HG03460 (cell line): ENCODE measurements around the gene ADAMTS2.

ENCODE experiments used
- ATAC-seq: cut with Tn5 transposase; IDR thresholded peaks from one replicate; pipeline ENCODE4 v1.9.1; 2021; ENCODE audit not compliant: unreplicated experiment

Gene ADAMTS2

DNA sequence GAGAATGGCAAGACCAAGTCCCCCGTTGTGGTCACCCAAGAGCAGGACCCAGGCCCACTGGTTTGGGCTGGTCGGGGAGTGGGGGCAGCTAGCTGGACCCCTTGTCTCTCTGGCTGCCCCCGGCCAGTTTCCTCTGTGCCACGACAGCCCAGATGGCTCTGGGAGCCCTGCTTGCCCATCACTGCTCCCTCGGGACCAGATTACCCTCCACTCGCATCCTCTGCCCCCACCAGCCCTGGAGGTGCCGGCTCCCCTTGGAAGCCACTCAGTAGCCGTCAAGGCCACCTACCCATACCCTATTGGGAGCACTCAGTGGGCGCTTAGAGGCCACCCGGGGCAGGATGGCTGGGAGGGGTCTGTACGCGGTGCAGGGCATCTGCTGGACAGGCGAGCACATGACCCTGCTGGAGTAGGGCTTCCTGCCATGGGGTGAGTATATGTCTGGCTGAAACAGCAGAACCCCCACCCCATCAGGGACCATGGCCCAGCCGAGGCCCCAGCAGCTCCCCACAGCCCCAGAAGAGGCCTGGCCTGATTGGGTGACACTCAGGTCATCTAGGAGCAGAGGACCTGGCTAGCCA lies 215.1 kb downstream of the ADAMTS2 start:
- no peak for ATAC-seq

DNA sequence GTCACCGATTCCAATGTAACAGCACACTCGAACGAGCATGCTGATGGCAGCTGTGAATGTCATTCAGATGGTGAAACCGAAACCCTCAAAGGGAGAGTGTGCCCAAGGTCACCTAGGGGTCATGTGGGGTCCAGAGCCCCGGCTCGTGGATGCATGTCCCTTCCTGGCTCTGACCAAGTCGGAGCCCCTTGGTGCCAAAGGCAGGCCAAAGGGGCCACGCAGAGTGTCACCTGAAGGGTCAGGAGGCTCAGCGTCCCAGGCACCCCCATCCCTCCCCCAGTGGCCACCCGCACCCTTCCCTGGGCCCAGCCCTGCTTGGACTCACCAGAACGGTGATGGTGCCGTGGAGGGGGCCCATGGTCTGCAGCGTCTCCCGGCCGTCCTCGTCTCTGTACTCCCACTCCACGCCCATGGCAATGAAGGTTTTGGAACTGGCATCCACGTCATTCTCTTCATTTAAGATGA lies 215.6 kb downstream of the ADAMTS2 start:
- ATAC-seq: no peak

GRCh38 chr5:179128976-179129375 lies 216.3 kb downstream of the ADAMTS2 start:
- ATAC-seq: no peak

DNA sequence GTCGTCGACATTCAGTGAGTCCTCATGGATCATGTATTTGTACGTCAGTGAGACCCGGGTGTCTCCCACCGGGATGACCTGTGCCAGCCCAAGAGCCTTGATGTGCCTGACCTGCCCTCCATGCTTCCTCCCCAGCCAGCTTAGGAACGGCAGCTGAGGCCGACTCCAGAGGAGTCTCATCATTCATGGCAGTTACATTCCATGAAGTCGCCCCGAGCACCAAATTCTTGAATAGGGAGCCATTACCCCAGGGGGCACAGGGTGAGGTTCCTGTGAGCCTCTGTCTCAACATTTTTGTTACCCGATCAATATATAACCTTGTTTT lies 217.3 kb downstream of the ADAMTS2 start:
- no peak for ATAC-seq

GRCh38 chr5:179127136-179128040 lies 217.9 kb downstream of the ADAMTS2 start:
- no peak for ATAC-seq

DNA sequence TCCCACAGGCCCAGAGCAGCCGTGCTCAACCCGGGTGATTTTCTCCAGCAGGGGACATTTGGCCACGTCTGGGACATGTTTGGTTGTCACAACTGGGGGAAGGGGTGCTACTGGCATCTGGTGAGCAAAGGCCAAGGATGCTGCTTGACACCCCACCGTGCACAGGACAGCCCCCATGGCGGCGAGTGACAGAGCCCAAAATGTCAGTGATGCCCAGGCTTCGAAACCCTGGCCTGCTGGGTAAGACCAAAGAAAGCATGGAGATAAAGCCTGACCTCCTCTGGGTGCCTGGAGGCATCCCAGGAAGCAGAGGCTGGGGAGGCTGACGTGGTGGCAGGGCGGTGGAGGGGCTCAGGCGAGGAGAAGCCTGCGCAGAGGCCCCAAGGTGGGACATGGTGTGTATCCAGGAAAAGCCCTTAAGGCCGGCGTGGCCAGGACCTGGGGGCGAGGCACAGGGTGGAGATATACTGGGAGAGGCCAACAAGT lies 218.7 kb downstream of the ADAMTS2 start:
- no peak for ATAC-seq

DNA sequence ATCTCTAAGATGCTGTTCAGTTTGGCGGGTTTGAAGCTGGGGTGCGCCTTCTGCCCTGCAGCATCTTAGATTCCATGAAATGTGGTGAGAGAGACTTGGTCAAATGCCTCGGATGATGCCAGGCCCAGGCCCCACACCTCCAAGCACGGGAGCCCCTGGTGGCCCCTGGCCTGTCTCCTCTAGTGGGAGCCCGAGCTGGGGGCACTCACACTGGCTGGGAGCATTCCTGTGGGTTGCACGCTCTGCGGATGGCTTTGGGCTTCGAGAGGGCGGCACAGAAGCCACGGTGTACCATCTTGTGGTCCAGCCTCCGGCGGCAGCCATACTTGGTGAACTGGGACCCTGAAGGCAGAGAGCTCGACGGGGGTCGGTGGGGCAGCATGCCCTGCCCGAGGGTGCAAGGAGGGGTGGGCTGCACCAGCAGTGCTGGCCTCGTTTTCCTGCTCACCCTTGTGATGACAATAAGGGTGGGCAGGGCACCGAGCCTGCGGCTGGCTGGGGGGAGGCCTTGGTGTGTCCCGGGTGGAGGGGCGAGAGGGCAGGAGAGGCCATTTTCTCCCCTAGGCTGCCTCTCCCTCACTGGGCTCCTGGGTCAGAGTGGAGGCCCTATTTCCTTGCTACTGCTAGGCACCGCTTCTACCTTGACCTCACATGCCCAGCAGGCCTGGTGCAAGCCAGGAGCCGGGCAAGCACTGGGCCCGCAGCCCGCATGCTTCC lies 219.3 kb downstream of the ADAMTS2 start:
- no peak for ATAC-seq

GRCh38 chr5:179124853-179125788 lies 220.1 kb downstream of the ADAMTS2 start:
- ATAC-seq: no peak

DNA sequence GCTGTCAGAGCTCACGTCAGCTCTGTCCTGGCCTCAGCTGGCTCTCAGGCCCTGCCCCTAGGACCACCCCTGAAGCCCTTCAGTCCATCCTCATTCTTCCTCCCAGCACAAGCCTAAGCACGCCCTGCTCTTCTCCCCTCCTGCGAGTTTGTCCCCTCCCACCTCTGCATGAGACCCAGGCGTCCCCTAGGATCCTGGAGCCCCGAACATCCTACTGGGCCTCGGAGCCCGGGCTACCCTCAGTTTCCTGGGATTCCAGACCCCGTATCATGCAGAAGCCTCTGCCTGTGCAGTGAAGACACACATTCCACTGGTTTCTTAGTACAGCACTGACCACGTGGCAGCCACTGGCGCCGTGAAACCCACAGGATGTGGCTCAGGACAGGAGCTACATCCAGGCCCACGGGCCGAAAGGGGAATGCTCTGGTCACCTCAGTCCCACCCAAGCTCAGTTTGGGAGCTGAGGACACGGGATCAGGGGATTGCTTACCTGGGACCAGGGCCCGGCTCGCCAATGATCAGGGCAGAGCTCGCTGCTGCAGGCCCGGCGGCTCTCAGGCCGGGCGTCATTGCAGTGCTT lies 220.9 kb downstream of the ADAMTS2 start:
- ATAC-seq: no peak

DNA sequence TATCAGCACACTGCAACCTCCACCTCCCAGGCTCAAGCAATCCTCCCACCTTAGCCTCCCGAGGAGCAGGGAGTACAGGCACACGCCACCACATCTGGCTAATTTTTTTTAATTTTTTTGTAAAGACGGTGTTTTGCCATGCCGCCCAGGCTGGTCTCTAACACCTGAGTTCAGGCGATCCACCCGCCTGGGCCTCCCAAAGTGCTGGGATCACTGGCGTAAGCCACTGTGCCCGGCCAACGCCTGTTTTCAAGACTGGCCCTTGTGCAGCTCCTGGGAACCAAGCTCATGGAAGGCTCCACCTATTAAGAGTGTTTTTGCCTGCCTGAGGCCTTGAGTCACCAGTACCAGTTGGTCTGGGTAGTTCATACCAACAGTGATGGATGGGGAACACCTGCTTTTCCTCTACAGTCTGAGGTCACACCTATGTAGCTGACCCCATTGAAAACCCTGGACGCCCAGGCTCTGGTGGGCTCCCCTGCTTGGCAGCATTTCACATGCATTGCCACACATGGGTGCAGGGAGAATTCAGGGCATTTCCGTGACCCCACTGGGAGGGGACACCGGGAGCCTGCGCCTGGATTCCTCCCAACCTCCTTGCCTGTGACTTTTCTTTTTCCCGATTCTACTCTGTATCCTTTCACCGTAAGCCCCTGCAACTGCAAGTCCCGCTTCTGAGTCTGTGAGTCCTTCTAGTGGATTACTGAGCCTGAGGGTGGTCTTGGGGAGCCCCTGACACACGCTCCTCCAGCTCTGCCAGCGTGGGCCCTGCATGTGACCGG lies 221.6 kb downstream of the ADAMTS2 start:
- no peak for ATAC-seq

DNA sequence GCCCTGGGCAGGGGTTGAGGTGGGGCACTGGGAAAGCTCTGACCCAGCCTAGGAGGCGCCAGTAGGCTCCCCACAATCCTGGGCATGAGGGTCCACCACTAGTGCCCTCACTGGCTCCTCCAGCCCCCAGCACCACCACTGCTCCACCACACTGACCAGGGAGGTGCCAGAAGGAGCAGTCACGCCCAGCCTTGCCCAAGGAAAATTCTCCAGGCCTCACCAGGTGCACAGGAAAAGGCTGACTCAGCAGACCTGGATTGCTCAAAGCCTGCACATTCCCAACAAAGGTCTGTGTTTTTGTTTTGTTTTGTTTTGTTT lies 222.2 kb downstream of the ADAMTS2 start:
- ATAC-seq: no peak

DNA sequence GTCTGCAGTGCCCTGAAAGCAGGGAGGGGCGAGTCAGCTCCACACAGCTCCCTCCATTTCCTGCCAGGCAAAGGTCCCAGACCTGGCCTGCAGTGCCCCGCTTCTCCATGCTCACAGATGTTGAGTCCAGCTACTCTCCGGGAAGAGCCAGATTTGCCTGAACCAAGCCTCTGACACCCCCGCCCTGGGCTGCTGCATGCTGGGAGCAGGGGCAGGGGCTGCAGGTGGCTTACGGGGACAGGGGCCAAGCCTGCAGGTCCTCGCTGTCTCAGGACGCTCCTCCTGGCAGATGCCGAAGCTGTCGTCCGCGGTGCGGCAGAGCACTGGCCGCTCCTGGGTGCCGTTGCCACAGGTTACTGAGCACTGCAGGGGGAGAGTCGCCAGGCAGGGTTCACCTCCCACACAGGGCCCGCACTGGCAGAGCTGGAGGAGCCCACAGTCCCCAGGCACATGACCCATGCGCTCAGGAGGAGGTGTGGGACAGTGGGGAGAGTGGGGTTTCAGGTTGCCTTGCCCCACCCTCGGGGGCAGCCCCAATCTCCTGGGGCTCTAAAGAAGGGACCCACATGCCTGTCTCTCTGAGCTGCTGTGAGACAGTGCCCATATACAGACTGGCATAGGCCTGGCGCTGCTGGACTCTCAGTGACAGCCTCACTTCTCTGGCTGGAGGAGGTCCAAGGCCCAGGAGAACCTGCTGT lies 222.7 kb downstream of the ADAMTS2 start:
- no peak for ATAC-seq

DNA sequence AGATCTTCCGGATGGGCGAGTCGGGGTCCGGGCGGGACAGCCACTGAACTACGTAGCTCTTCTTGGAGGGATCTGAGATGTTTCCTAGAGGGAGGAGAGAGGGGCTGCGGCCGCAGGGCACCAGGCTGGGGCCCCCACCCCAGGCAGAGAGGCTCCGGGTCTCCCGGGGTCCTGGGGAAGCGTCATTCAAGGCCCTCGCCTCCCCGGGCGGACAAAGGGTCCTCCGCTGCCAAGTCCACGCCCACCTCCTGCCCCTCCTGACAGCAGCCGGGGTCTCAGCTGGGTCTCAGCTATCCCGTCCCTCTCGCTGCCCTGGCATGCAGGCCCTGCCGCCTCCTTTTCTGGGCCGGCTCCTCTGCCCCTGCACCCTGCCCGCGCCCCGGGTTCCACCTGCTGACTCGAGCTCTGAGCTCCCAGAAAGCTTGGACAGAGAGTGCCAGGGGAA lies 223.6 kb downstream of the ADAMTS2 start:
- ATAC-seq: no peak

DNA sequence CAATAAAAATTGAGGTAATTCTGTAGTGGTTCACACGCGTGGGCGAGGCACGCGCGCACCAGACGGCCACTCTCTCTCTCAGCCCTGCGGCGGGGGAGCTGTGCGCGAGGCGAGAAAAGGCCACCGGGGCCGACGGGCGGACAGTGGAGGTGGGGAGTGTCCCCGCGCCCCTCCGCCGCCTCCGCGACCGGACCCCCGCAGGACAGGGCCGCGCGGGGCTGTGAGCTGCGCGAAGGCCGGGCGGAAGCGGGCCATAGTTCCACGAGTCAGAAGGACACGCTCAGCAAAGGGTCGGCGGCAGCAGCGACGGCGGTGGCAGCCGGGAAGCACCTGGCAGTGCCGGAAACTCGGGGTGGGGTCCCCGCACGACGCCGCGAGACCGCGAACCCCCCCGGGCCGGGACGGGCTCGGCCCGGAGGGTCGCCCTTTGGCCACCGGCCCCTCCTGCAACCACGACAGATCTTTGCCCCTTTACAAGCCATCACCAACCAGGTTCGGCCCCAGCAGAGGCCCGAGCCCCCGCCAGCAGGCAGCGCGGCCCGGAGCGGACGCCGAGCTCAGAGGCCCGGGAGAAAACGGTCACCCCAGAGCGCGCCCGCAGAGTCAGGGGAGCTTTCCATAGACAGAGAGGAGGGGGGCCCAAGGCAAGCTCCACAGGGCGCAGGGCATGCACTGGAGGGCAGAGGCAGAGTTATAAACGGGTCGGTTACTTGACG lies 224.2 kb downstream of the ADAMTS2 start:
- no peak for ATAC-seq

GRCh38 chr5:179120421-179120861 lies 224.8 kb downstream of the ADAMTS2 start:
- no peak for ATAC-seq

DNA sequence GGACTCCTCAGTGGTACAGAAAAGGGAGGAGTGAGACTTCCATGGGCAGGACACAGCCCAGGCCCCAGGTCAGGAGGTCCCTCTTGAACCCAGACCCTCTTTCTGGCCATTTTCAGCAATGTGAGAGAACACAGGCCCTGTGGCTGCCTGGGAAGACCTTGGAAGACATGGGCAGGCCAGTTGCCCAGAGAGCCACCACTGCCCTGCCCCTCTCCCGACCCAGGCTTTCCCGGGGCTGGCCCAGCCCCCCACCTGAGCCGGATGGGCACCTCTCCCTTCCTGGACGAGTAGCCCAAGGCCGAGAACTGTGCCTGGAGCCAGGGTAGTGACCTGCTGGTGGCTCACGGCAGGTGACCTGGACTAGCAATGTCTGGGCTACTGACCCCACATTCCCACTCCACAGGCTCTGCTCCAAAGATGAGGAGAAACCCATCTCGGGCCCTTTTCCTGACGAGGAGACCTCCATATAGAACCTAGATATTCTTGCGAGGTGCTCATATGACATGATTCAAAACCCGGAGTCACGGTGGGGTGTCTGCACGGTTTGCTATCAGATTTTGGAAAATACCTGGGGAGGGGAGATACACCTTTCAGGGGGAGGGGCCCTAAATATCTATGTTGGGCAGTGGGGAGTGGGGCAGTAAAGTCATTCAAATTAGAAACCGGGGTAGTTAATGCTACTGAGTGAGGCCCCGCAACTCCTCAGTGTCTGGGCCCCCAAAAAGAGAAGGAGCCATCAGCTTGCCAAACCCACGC lies 225.7 kb downstream of the ADAMTS2 start:
- no peak for ATAC-seq

DNA sequence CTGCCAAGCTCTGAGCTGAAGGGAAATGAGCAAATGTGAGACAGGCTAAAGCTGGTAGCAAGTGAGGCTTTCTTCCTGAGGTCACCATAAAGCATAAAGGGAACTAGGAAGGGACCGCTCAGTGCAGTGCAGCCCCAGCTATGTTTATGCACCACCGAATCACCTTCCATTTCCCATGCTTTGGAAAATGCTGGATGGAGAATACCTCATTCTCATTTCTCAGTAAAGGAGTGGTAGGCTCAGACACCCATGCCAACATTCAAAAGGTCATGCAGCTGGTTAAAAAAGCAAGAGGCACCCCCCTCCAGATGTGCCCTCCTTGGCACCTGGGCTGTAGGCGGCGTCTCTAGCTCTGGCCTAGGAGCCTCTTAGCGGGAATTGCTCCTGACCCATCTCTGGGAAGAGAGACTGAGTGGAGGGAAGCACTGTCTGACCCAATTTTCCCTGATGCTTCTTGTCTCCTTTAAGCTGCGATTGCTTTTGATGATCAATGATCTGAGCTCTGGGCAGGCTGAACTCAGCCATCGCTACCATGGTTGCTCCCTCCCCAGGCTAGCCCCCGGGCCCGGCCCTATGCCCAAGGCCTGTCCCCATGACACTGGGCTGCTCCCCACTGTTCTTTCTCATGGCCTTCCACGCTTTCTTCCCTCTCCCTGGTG lies 226.4 kb downstream of the ADAMTS2 start:
- no peak for ATAC-seq
